Colonic mucosa (tissue), 4 donors: ENCODE measurements around the gene PSME2. TPM values are rescaled to one million over a fixed set of nuclear protein-coding genes. Genes with fewer than 3 reads are reported as not detected.

ENCODE experiments used
- DNase-seq: peaks from one replicate; pipeline ENCODE4 v3.0.0-alpha.2; 2020
- H3K27ac ChIP-seq: fragments of 200-600 bp; one replicate; pipeline ENCODE4 v1.8.0; 2021
- H3K27me3 ChIP-seq: fragments of 200-600 bp; one replicate; pipeline ENCODE4 v1.8.0; 2021
- H3K36me3 ChIP-seq: fragments of 200-600 bp; one replicate; pipeline ENCODE4 v1.8.0; 2021
- H3K4me1 ChIP-seq: fragments of 200-600 bp; one replicate; pipeline ENCODE4 v1.8.0; 2021; ENCODE audit warnings: mild to moderate bottlenecking
- H3K4me3 ChIP-seq: fragments of 200-600 bp; one replicate; pipeline ENCODE4 v1.8.0; 2021
- H3K9ac ChIP-seq, 2 donors: one replicate each; pipeline ENCODE4 v1.7.0; 2013; ENCODE audit warnings: control low read depth in 2 of 2, low read depth in 2 of 2, low read length in 2 of 2
- H3K9me3 ChIP-seq: fragments of 200-600 bp; one replicate; pipeline ENCODE4 v1.8.0; 2021
- CTCF ChIP-seq: fragments of 200-600 bp; IDR thresholded peaks from one replicate; pipeline ENCODE4 v1.8.0; 2022; ENCODE audit warnings: antibody characterized with exemption, mild to moderate bottlenecking
- intact Hi-C: fragments of 100-400 bp; cut with DNase I; formaldehyde crosslinking; loops from one replicate; pipeline ENCODE4 v1.14.1; 2022
- total RNA-seq, 2 donors: library from RNA; stranded (reverse); fragmentation: NEBNext Ultra II Directional in 1 of 2; extraction: Animal tissue kit (Norgen Biotek cat#: 25700) in 1 of 2; gene quantifications; one replicate each; pipeline ENCODE4 v1.2.1, GENCODE V29; 2021
- donor health status: healthy.
- donor health status: DM: no; HTN: no; CAD: no.
- donor health status: DM: no; HTN: no; CAD: no.

The PSME2 gene
- total RNA-seq, 2 donors from 2014 or later, result 151 to 320 TPM

DNA sequence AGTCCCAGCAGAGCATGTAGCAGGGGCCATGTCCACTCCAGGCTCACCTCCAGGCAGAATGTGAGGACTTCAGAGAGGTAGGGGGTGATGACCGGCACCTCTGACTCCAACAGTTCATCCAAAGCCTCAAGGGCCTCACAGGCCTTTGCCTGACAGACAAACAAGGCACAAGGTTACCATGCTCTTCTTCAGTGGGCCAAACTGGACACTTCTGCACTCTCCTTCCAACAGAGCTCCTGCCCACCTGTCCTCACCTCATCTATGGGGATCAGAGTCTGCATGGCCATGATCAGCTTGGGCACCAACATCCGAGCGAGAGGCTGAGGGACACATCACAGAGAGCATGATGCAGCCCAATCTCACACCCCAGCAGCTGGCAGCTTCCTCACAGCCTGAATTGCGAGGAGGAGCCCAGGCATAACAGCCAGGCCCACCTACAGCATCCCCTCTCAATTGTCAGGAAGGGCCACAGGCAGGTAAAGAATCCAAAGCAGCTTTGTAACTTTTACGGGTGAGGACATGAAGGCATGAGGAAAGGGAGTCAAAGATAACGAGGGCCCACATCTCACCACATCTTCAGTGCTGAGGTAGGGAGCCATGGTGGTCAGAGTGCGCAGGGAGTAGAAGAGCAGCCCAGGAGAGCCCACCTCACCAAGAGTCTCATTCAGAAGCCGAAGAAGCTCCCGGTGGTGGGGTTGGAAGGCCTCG is 40.6 kb upstream of the PSME2 start:
- no peak for TF ChIP-seq CTCF
- no peak overlapping the region for H3K27ac ChIP-seq
- no peaks in the 10 kb centered on the region for H3K4me1 ChIP-seq
- no peak overlapping the region for H3K4me3 ChIP-seq
- no peaks in the 10 kb centered on the region for H3K9me3 ChIP-seq
- DNase-seq, result no peak
- H3K27me3 ChIP-seq, result no peaks in the 10 kb centered on the region
- intact Hi-C loops, result no loop called here
- peak overlapping the region; percentile 33 to 79 for H3K9ac ChIP-seq
- H3K36me3 ChIP-seq, result no peaks in the 10 kb centered on the region

DNA sequence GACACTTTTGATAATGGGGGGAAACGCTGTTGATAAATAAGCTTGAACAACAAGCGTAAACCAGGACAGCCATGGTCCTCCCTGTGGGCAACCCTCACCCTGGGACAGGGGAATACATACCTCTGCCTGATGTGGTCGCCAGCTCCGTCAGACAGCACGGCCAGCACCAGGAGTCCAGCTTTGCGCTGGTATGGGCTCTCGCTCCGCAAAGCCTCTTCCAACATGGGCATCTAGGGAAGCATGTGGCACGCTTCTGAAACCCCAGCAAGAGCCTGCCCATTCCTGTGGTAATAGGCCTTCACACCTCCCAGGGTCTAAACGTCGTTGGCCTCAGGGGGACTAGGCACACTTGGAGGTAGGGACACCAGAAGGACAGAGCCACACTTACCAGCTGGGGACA is 39.3 kb upstream of the PSME2 start:
- Histone ChIP-seq H3K9ac (no peak overlapping the region), H3K36me3 (no peaks in the 10 kb centered on the region), H3K9me3 (no peaks in the 10 kb centered on the region), H3K4me3 (no peak overlapping the region), H3K4me1 (no peaks in the 10 kb centered on the region), H3K27ac (no peak overlapping the region), H3K27me3 (no peaks in the 10 kb centered on the region)
- TF ChIP-seq CTCF, result no peak
- DNase-seq, result no peak
- intact Hi-C loops, result no loop called here

DNA sequence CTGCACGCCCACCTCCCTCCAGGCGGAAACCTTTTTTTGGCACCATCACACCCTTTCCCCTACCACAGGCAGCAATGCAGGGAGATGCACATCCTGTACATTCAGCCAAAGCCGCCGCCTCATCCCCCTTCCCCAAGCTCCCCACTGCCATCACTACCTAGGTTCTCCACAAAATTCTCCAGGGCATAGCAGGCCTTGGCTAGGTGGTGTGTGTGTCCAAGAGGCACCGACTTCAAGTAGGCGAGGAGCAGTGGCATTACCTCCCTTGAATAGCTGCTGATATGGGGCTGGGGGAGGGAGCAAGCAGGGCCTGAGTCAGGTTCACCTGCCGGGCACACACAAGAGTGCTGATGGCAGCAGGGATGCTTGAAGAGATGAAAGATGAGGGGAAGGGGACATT is 38.6 kb upstream of the PSME2 start:
- Histone ChIP-seq H3K27me3 (no peaks in the 10 kb centered on the region), H3K36me3 (no peaks in the 10 kb centered on the region), H3K9ac (no peak overlapping the region), H3K27ac (no peak overlapping the region), H3K4me3 (no peak overlapping the region), H3K4me1 (no peaks in the 10 kb centered on the region), H3K9me3 (no peaks in the 10 kb centered on the region)
- DNase-seq, result no peak
- intact Hi-C loops, result no loop called here
- TF ChIP-seq CTCF, result no peak

DNA sequence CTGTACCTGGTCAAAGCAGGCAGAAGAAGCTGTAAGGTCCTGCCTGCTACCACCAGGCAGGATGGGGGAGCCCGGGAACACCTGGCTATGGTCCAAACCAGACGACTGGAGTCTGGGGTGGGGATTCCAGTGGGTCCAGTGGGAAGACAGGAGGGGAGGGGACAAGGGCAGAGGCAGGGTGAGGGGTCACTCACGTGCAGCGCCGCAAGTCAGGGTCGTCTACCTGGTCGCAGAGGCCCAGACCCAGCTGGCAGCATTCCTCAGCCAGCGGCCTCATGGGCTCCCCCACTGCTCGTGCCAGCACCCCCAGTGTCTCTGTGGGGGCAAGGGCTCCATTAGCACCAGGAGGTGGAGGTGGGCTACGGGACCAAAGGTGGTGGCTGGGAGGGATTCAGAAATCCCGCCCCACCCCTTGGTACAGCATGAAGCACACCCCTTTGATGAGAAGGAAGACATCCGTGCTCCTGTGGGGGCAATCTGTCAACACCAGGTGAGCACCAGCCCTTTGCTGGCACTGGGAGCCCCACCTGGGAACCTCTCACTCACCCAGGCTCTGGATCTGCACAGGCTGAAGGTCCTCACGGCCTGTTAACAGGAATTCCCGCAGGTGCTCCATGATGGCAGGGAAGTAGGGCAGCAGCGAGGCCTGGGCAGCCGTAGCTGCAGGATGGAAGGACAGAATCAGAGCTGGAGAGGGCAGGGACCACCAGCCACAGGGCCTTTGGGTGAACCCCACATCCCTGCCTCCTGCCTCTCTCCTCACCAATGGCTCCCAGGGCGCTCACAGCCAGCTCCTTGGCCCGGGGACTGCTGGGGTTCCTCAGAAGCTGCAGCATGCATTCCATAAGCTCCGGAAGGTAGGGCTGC is 37.9 kb upstream of the PSME2 start:
- Histone ChIP-seq H3K9me3 (no peaks in the 10 kb centered on the region), H3K36me3 (no peaks in the 10 kb centered on the region), H3K9ac (no peak overlapping the region), H3K4me1 (no peaks in the 10 kb centered on the region), H3K27ac (no peak overlapping the region), H3K4me3 (no peak overlapping the region), H3K27me3 (no peaks in the 10 kb centered on the region)
- intact Hi-C loops, result no loop called here
- DNase-seq, result no peak
- TF ChIP-seq CTCF, result no peak

- no peaks in the 10 kb centered on the region for H3K4me1 ChIP-seq
Measured at GRCh38 chr14:24183014-24183481, 36.6 kb upstream of the PSME2 start.

More at GRCh38 chr14:24183014-24183481, 36.6 kb upstream of the PSME2 start:
- no peak overlapping the region for H3K27ac ChIP-seq
- no peaks in the 10 kb centered on the region for H3K27me3 ChIP-seq
- H3K36me3 ChIP-seq, result no peaks in the 10 kb centered on the region
- H3K9me3 ChIP-seq, result no peaks in the 10 kb centered on the region
- no peak for DNase-seq
- no peak for TF ChIP-seq CTCF
- H3K4me3 ChIP-seq, result no peak overlapping the region
- H3K9ac ChIP-seq, result peak overlapping the region in 1 of 2 donors; percentile 35
- intact Hi-C loops, result no loop called here
